GM12878 (cell line): ENCODE data around the gene MRPL55. TPM values are rescaled to one million over a fixed set of nuclear protein-coding genes. Genes with fewer than 3 reads are reported as not detected.

Experiments used
- ATAC-seq: fragments of 200-7000 bp; cut with Tn5 transposase; 3 replicates; pipeline ENCODE4 v1.9.1; 2020; ENCODE audit warnings: mild to moderate bottlenecking, moderate library complexity
- BruUV-seq: library from RNA; stranded (reverse); fragments of 400-500 nt; replicated peaks from 2 replicates; lab custom pipeline; 2021; lab: Mats Ljungman, UMichigan
- CTCF ChIA-PET: fragments of 300-600 bp; sonication (Branson Sonifier 250); formaldehyde crosslinking; extraction: SDS; loops from one replicate; lab custom pipeline; 2021; ENCODE audit warnings: inconsistent platforms; lab: Yijun Ruan, JAX
- POLR2A ChIA-PET: fragments of 350-600 bp; formaldehyde crosslinking; extraction: SDS; loops from one replicate; lab custom pipeline; 2021; ENCODE audit warnings: inconsistent platforms; lab: Charles Lee
- RAD21 ChIA-PET: fragments of 300-600 bp; sonication (Branson Sonifier 250); formaldehyde crosslinking; loops from one replicate; lab custom pipeline; 2023; ENCODE audit warnings: antibody characterized with exemption; ENCODE audit not compliant: unreplicated experiment; lab: Charles Lee
- SMC1A ChIA-PET: fragments of 300-600 bp; sonication (Branson Sonifier 250); formaldehyde crosslinking; loops from one replicate; lab custom pipeline; 2023; ENCODE audit not compliant: unreplicated experiment, uncharacterized antibody; lab: Charles Lee
- DNase-seq: peaks from one replicate; pipeline ENCODE4 v3.0.0-alpha.2; 2011; ENCODE audit warnings: low read depth, low spot score
- FAIRE-seq: peaks from 3 replicates; lab custom pipeline; 2011; peaks lifted over from hg19 to GRCh38; lab: Jason Lieb, UNC
- H2AFZ ChIP-seq: 2 replicates; pipeline ENCODE4 v1.6.0; 2011; ENCODE audit warnings: low read depth, low read length, control low read depth; ENCODE audit not compliant: control insufficient read depth
- H3K27ac ChIP-seq: 2 replicates; pipeline ENCODE4 v1.5.1; 2011; ENCODE audit warnings: control low read depth; ENCODE audit not compliant: control insufficient read depth, insufficient read depth
- H3K27me3 ChIP-seq, 2 experiments: replicated peaks in 1 of 2; 2 replicates each; pipeline versions ENCODE4 v1.6.0 to v1.6.1; 2011; ENCODE audit warnings: low read length in 1 of 2; ENCODE audit not compliant: control insufficient read depth in 2 of 2, insufficient read depth in 2 of 2
- H3K36me3 ChIP-seq, 2 experiments: 2 replicates each; pipeline ENCODE4 v1.5.1; 2011; ENCODE audit warnings: low read length in 1 of 2; ENCODE audit not compliant: control insufficient read depth in 2 of 2, insufficient read depth in 2 of 2
- H3K4me1 ChIP-seq: 2 replicates; pipeline ENCODE4 v1.6.1; 2011; ENCODE audit warnings: mild to moderate bottlenecking, low read length, moderate library complexity, mixed read lengths; ENCODE audit not compliant: control insufficient read depth, insufficient read depth
- H3K4me2 ChIP-seq: 2 replicates; pipeline ENCODE4 v1.6.0; 2011; ENCODE audit warnings: control low read depth; ENCODE audit not compliant: control insufficient read depth, insufficient read depth
- H3K4me3 ChIP-seq: fragments of 200-600 bp; sonication (generic); 2 replicates; pipeline ENCODE4 v1.5.1; 2016
- H3K79me2 ChIP-seq: 2 replicates; pipeline ENCODE4 v1.6.0; 2011; ENCODE audit warnings: low read length; ENCODE audit not compliant: control insufficient read depth, insufficient read depth
- H3K9ac ChIP-seq: 2 replicates; pipeline ENCODE4 v1.8.0; 2011; ENCODE audit warnings: low read length, control low read depth, mixed read lengths; ENCODE audit not compliant: control insufficient read depth, insufficient read depth
- H3K9me3 ChIP-seq: replicated peaks from 3 replicates; pipeline ENCODE4 v1.5.1; 2011; ENCODE audit warnings: mild to moderate bottlenecking, low read length; ENCODE audit not compliant: control insufficient read depth, insufficient read depth
- H4K20me1 ChIP-seq: 2 replicates; pipeline ENCODE4 v1.6.0; 2011; ENCODE audit not compliant: control insufficient read depth, insufficient read depth
- CHD4 ChIP-seq: fragments of 200-600 bp; sonication (generic); IDR thresholded peaks from 2 replicates; pipeline ENCODE4 v1.6.1; 2016; ENCODE audit warnings: mild to moderate bottlenecking
- CREM ChIP-seq: IDR thresholded peaks from 2 replicates; pipeline ENCODE4 v1.6.1; 2014; ENCODE audit warnings: antibody characterized with exemption, low read depth
- MYB ChIP-seq: fragments of 150-350 bp; IDR thresholded peaks from 2 replicates; pipeline ENCODE4 v1.6.1; 2014; ENCODE audit warnings: mild to moderate bottlenecking, low read depth, low read length, borderline replicate concordance
- NRF1 ChIP-seq: conservative IDR thresholded peaks from 2 replicates; pipeline ENCODE4 v1.6.1; 2011; ENCODE audit warnings: mild to moderate bottlenecking, low read depth, low read length, improper control_type of control experiment
- POLR2AphosphoS5 ChIP-seq: IDR thresholded peaks from 2 replicates; pipeline ENCODE4 v1.6.1; 2011; ENCODE audit warnings: mild to moderate bottlenecking, low read length, inconsistent platforms
- RBBP5 ChIP-seq: fragments of 200-600 bp; sonication (generic); conservative IDR thresholded peaks from 2 replicates; pipeline ENCODE4 v1.6.1; 2016
- SUPT20H ChIP-seq: IDR thresholded peaks from 2 replicates; pipeline ENCODE4 v1.6.1; 2011; ENCODE audit warnings: low read depth, mild to moderate bottlenecking, low read length, moderate library complexity, borderline replicate concordance; ENCODE audit not compliant: control insufficient read depth
- SUZ12 ChIP-seq: fragments of 200-600 bp; sonication (generic); IDR thresholded peaks from one replicate; pipeline ENCODE4 v1.6.1; 2018; ENCODE audit warnings: antibody characterized with exemption, mild to moderate bottlenecking; ENCODE audit not compliant: unreplicated experiment
- YBX1 ChIP-seq: fragments of 450-650 bp; IDR thresholded peaks from 2 replicates; pipeline ENCODE4 v1.6.1; 2016; ENCODE audit warnings: antibody characterized with exemption
- ZBTB33 ChIP-seq: fragments of 450-650 bp; IDR thresholded peaks from 2 replicates; pipeline ENCODE4 v1.6.1; 2017; ENCODE audit warnings: mild to moderate bottlenecking
- ZNF217 ChIP-seq: fragments of 450-650 bp; IDR thresholded peaks from 2 replicates; pipeline ENCODE4 v1.6.1; 2017; ENCODE audit warnings: antibody characterized with exemption, mild to moderate bottlenecking
- WGBS: methylation state at CpG from one replicate; pipeline ENCODE4 v1.1.6; 2016; ENCODE audit warnings: low lambda C conversion rate; ENCODE audit not compliant: insufficient replicate concordance, insufficient coverage; ENCODE audit errors: missing lambda C conversion rate; 5-methylcytosine and 5-hydroxymethylcytosine counted together
- in situ Hi-C: fragments of 300-500 bp; cut with MboI; formaldehyde crosslinking; loops from 9 replicates; pipeline ENCODE4 v1.14.3; 2018; ENCODE audit warnings: mixed read lengths
- intact Hi-C: fragments of 100-400 bp; cut with micrococcal nuclease; formaldehyde crosslinking; loops from one replicate; pipeline ENCODE4 v1.14.2; 2022; ENCODE audit not compliant: unreplicated experiment
- polyA plus RNA-seq, 11 experiments: library from polyadenylated mRNA; depleted of rRNA in 4 of 11; unstranded in 6 of 11; stranded (reverse) in 5 of 11; fragments of >200 nt; fragmentation: Nextera tagmentation in 4 of 11; fragmentation: Illumina TruSeq in 1 of 11; extraction: Ambion mirVana in 4 of 11; extraction: Trizol in 1 of 11; gene quantifications; 1 replicate in 1 of 11; 2 replicates in 10 of 11; pipeline versions ENCODE4 v1.2.1 to v1.2.3, GENCODE V29; 2011 to 2016; ENCODE audit warnings: inconsistent platforms in 2 of 11, missing spikeins in 2 of 11, low read depth in 1 of 11
- total RNA-seq, 4 experiments: library from RNA; depleted of rRNA in 3 of 4; stranded (reverse); fragments of >200 nt in 3 of 4; fragmentation: Illumina TruSeq in 1 of 4; extraction: Trizol in 1 of 4; gene quantifications; 2 replicates each; pipeline versions ENCODE4 v1.2.1 to v1.2.3, GENCODE V29; 2013 to 2021

MRPL55 gene
- total and polyA plus RNA-seq, 10 of the 15 experiments (the other 5 are each of a cell fraction or from before 2014, with no cell fraction given) = 15.1 to 143 (median 55.8) TPM

- in situ Hi-C loops = no loop called here
- H3K27ac ChIP-seq = no peak overlapping the region
- intact Hi-C loops = loop anchor here (5.0 to 10.0 kb wide), 2 partner anchors 71 to 308 kb away; no protein-coding TSS in a partner anchor
- no peak for ATAC-seq
- no peaks in the 10 kb centered on the region for H3K36me3 ChIP-seq
- no peak overlapping the region for H2AFZ ChIP-seq
- no peaks in the 10 kb centered on the region for H3K4me1 ChIP-seq
- SMC1A ChIA-PET = interaction anchor here (0.8 to 1.7 kb wide), 4 partner anchors 48 to 75 kb away, joined by 3 to 4 read pairs (median 4); no protein-coding TSS in a partner anchor
- POLR2A ChIA-PET = no interaction called here
- TF ChIP-seq POLR2AphosphoS5 (no peak), ZNF217 (no peak), SUPT20H (no peak), ZBTB33 (no peak), RBBP5 (no peak), SUZ12 (no peak), NRF1 (no peak), CREM (no peak), YBX1 (no peak), CHD4 (no peak), MYB (no peak)
- no peaks in the 10 kb centered on the region for H4K20me1 ChIP-seq
- no peaks in the 10 kb centered on the region for H3K27me3 ChIP-seq
- WGBS = 46% methylated on average over 23 of the region's 23 CpGs
- DNase-seq = no peak
- no peak overlapping the region for H3K9ac ChIP-seq
- FAIRE-seq = no peak
- RAD21 ChIA-PET = interaction anchor here (1.0 to 2.3 kb wide), 3 partner anchors 67 to 75 kb away, joined by 3 to 17 read pairs (median 4); no protein-coding TSS in a partner anchor
- H3K4me2 ChIP-seq = no peak overlapping the region
- H3K79me2 ChIP-seq = no peaks in the 10 kb centered on the region
- no TSS peak for BruUV-seq
- H3K9me3 ChIP-seq = no peaks in the 10 kb centered on the region
- CTCF ChIA-PET = interaction anchor here (0.6 to 2.7 kb wide), 4 partner anchors 68 to 75 kb away, joined by 3 to 16 read pairs (median 9); no protein-coding TSS in a partner anchor
- no peak overlapping the region for H3K4me3 ChIP-seq
Measured at GRCh38 chr1:228073061-228073856, 35.8 kb downstream of the MRPL55 start.
